Panc1 (cell line): ENCODE data around the gene CIC.

Source experiments
- CTCF ChIP-seq: fragments of 450-650 bp; IDR thresholded peaks from 2 replicates; pipeline ENCODE4 v1.5.1; 2017; ENCODE audit warnings: mild to moderate bottlenecking
- POLR2AphosphoS5 ChIP-seq: IDR thresholded peaks from 2 replicates; pipeline ENCODE4 v1.6.1; 2012; ENCODE audit warnings: mild to moderate bottlenecking, low read depth, low read length, moderate library complexity
- REST ChIP-seq, 2 experiments: IDR thresholded peaks; 2 replicates each; pipeline ENCODE4 v1.6.1; 2011 to 2012; ENCODE audit warnings: low read depth in 2 of 2, control low read depth in 1 of 2, low read length in 1 of 2, mild to moderate bottlenecking in 1 of 2, moderate library complexity in 1 of 2; ENCODE audit not compliant: insufficient read depth in 1 of 2
- SIN3A ChIP-seq: IDR thresholded peaks from 2 replicates; pipeline ENCODE4 v1.6.1; 2012; ENCODE audit warnings: low read depth, mild to moderate bottlenecking, low read length, moderate library complexity, borderline replicate concordance; ENCODE audit not compliant: insufficient read depth

GRCh38 chr19:42235181-42235580 lies 33.9 kb upstream of the CIC start:
- no peak for TF ChIP-seq CTCF
- no peak for TF ChIP-seq SIN3A
- no peak for TF ChIP-seq REST (IDR thresholded peaks at IDR 0.05; ENCODE audit: insufficient read depth in 1 of 2, low read depth in 2 of 2, low read length in 1 of 2)
- no peak for TF ChIP-seq POLR2AphosphoS5
